Gastroesophageal sphincter (tissue), 3 donors: ENCODE measurements around the gene PRLHR.

Experiments
- EP300 ChIP-seq: sonication (generic); formaldehyde crosslinking; IDR thresholded peaks from one replicate; pipeline ENCODE4 v1.6.1; 2017; ENCODE audit warnings: antibody characterized with exemption, mild to moderate bottlenecking
- POLR2AphosphoS5 ChIP-seq: sonication (generic); formaldehyde crosslinking; IDR thresholded peaks from one replicate; pipeline ENCODE4 v1.6.1; 2017; ENCODE audit warnings: antibody characterized with exemption
- TF ChIP-seq, protein P1 (sequence below), 4 experiments: fragments of 200-600 bp in 2 of 4; fragments of 450-650 bp in 2 of 4; sonication (generic) in 1 of 4; IDR thresholded peaks; one replicate each; pipeline ENCODE4 v1.5.1; 2017 to 2019; ENCODE audit warnings: antibody characterized with exemption in 4 of 4, mild to moderate bottlenecking in 2 of 4, moderate library complexity in 2 of 4

GRCh38 chr10:118542205-118542604 lies 53.2 kb downstream of the PRLHR start:
- TF ChIP-seq, protein P1, sequence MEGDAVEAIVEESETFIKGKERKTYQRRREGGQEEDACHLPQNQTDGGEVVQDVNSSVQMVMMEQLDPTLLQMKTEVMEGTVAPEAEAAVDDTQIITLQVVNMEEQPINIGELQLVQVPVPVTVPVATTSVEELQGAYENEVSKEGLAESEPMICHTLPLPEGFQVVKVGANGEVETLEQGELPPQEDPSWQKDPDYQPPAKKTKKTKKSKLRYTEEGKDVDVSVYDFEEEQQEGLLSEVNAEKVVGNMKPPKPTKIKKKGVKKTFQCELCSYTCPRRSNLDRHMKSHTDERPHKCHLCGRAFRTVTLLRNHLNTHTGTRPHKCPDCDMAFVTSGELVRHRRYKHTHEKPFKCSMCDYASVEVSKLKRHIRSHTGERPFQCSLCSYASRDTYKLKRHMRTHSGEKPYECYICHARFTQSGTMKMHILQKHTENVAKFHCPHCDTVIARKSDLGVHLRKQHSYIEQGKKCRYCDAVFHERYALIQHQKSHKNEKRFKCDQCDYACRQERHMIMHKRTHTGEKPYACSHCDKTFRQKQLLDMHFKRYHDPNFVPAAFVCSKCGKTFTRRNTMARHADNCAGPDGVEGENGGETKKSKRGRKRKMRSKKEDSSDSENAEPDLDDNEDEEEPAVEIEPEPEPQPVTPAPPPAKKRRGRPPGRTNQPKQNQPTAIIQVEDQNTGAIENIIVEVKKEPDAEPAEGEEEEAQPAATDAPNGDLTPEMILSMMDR (IDR thresholded peaks at IDR 0.05): no peak
- TF ChIP-seq POLR2AphosphoS5 (no peak), EP300 (no peak)
